Measurements from ENCODE around the gene MAPK1.
"Not testable (repeated sequence)": the region's sequence is repeated elsewhere in the genome, so short reads cannot be mapped to it uniquely, and the experiment has no call there.

DNA sequence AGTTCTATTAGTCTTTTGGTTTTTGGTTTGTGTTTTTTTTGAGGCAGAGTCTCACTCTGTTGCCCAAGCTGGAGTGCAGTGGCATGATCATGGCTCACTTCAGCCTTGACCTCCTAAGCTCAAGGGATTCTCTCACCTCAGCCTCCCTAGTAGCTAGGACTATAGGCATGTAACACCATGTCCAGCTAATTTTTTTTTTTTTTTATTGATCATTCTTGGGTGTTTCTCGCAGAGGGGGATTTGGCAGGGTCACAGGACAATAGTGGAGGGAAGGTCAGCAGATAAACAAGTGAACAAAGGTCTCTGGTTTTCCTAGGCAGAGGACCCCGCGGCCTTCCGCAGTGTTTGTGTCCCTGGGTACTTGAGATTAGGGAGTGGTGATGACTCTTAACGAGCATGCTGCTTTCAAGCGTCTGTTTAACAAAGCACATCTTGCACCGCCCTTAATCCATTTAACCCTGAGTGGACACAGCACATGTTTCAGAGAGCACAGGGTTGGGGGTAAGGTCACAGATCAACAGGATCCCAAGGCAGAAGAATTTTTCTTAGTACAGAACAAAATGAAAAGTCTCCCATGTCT, 15.4 kb upstream of the MAPK1 start:
- TF ChIP-seq, protein P1, sequence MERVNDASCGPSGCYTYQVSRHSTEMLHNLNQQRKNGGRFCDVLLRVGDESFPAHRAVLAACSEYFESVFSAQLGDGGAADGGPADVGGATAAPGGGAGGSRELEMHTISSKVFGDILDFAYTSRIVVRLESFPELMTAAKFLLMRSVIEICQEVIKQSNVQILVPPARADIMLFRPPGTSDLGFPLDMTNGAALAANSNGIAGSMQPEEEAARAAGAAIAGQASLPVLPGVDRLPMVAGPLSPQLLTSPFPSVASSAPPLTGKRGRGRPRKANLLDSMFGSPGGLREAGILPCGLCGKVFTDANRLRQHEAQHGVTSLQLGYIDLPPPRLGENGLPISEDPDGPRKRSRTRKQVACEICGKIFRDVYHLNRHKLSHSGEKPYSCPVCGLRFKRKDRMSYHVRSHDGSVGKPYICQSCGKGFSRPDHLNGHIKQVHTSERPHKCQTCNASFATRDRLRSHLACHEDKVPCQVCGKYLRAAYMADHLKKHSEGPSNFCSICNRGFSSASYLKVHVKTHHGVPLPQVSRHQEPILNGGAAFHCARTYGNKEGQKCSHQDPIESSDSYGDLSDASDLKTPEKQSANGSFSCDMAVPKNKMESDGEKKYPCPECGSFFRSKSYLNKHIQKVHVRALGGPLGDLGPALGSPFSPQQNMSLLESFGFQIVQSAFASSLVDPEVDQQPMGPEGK (CRISPR knock-in tag; IDR thresholded peaks at IDR 0.05; ENCODE audit: borderline replicate concordance): not testable (repeated sequence)
- not testable (repeated sequence) for TF ChIP-seq ZFP30 (CRISPR knock-in tag; IDR thresholded peaks at IDR 0.05); OSR1 (CRISPR knock-in tag; IDR thresholded peaks at IDR 0.05); ISL1 (CRISPR knock-in tag; IDR thresholded peaks at IDR 0.05); TOX (CRISPR knock-in tag; IDR thresholded peaks at IDR 0.05; ENCODE audit: borderline replicate concordance); ARNTL (CRISPR knock-in tag; IDR thresholded peaks at IDR 0.05; ENCODE audit: borderline replicate concordance, low read depth); TCF4 (CRISPR knock-in tag; IDR thresholded peaks at IDR 0.05; ENCODE audit: borderline replicate concordance); GLIS3 (CRISPR knock-in tag; IDR thresholded peaks at IDR 0.05); ZNF70 (CRISPR knock-in tag; IDR thresholded peaks at IDR 0.05)
- TF ChIP-seq, protein P2, sequence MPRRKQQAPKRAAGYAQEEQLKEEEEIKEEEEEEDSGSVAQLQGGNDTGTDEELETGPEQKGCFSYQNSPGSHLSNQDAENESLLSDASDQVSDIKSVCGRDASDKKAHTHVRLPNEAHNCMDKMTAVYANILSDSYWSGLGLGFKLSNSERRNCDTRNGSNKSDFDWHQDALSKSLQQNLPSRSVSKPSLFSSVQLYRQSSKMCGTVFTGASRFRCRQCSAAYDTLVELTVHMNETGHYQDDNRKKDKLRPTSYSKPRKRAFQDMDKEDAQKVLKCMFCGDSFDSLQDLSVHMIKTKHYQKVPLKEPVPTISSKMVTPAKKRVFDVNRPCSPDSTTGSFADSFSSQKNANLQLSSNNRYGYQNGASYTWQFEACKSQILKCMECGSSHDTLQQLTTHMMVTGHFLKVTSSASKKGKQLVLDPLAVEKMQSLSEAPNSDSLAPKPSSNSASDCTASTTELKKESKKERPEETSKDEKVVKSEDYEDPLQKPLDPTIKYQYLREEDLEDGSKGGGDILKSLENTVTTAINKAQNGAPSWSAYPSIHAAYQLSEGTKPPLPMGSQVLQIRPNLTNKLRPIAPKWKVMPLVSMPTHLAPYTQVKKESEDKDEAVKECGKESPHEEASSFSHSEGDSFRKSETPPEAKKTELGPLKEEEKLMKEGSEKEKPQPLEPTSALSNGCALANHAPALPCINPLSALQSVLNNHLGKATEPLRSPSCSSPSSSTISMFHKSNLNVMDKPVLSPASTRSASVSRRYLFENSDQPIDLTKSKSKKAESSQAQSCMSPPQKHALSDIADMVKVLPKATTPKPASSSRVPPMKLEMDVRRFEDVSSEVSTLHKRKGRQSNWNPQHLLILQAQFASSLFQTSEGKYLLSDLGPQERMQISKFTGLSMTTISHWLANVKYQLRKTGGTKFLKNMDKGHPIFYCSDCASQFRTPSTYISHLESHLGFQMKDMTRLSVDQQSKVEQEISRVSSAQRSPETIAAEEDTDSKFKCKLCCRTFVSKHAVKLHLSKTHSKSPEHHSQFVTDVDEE (CRISPR knock-in tag; IDR thresholded peaks at IDR 0.05): not testable (repeated sequence)
- TF ChIP-seq, protein P3, sequence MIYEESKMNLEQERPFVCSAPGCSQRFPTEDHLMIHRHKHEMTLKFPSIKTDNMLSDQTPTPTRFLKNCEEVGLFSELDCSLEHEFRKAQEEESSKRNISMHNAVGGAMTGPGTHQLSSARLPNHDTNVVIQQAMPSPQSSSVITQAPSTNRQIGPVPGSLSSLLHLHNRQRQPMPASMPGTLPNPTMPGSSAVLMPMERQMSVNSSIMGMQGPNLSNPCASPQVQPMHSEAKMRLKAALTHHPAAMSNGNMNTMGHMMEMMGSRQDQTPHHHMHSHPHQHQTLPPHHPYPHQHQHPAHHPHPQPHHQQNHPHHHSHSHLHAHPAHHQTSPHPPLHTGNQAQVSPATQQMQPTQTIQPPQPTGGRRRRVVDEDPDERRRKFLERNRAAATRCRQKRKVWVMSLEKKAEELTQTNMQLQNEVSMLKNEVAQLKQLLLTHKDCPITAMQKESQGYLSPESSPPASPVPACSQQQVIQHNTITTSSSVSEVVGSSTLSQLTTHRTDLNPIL (CRISPR knock-in tag; IDR thresholded peaks at IDR 0.05; ENCODE audit: low read depth): not testable (repeated sequence)

All from SK-N-SH treated with all-trans-retinoic acid at 6 μM for 48 hours (cell line).